Measurements from ENCODE around the gene TTC22. TPM values are rescaled to one million over a fixed set of nuclear protein-coding genes. Genes with fewer than 3 reads are reported as not detected.

TTC22 gene
- total and polyA plus RNA-seq, 2 experiments from 2014 or later = 8.1 to 9.0 TPM

DNA sequence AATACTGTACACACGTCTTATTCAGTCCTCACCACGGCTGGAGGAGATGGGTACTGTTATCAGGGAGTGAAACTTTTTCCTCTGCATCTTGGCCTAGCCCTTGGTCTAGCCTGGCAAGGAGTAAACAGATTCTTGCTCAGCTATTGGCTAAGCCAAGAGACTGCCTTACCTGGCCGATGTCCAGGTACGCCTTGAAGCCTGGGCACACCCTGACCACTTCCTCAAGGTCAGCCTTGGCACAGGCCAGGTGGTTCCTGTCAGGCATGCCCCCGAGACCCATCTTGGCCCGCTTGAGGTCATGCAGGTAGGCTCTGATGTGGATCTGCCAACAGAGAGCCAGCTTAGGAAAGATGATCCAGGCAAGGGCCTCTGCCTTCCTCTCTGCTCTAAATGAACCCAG, 19.0 kb downstream of the TTC22 start:
- Histone ChIP-seq H3K9me3 (ENCODE audit: low read depth) (no peaks in the 10 kb centered on the region), H3K27me3 (peaks cover 8% of the 10 kb centered on the region)
- TF ChIP-seq, protein P1, sequence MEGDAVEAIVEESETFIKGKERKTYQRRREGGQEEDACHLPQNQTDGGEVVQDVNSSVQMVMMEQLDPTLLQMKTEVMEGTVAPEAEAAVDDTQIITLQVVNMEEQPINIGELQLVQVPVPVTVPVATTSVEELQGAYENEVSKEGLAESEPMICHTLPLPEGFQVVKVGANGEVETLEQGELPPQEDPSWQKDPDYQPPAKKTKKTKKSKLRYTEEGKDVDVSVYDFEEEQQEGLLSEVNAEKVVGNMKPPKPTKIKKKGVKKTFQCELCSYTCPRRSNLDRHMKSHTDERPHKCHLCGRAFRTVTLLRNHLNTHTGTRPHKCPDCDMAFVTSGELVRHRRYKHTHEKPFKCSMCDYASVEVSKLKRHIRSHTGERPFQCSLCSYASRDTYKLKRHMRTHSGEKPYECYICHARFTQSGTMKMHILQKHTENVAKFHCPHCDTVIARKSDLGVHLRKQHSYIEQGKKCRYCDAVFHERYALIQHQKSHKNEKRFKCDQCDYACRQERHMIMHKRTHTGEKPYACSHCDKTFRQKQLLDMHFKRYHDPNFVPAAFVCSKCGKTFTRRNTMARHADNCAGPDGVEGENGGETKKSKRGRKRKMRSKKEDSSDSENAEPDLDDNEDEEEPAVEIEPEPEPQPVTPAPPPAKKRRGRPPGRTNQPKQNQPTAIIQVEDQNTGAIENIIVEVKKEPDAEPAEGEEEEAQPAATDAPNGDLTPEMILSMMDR (IDR thresholded peaks at IDR 0.05; ENCODE audit: poor library complexity) = no peak
- TF ChIP-seq EZH2phosphoT487 (IDR thresholded peaks at IDR 0.05; ENCODE audit: low read depth, severe bottlenecking, unreplicated experiment) (no peak), EZH2 (IDR thresholded peaks at IDR 0.05; ENCODE audit: borderline replicate concordance) (no peak)

DNA sequence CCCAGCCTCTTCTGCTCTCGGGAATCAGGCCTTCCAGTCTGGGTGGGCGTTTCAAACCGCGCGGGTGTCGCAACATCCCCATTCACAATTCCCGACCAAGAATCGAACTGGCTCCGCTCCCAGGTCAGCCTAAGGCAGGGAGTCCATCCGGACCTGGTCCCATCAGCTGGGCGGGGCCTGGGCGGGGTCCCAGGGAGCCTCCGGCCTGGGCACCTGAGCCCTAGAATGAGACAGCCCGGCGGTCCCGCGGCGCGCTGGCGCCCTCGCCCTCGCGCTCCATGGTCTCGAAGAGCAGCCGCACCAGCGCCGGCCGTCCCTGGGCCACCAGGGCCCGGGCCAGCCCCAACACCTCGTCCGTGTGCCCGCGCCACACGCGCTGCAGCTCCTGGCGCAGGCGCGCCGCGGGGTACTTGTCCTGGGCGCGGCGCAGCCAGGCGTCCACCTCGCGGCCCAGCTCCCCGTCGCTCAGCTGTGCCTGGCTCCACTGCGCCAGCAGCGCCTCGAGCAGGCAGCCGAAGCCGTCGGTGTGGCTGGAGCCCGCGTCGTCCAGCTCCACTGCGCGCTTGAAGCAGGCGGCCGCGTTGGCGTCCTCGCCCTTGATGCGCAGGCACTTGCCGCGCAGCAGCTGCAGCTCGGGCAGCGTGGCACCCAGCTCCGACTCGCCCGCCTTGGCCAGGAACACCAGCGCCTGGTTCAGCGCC, 19.9 kb downstream of the TTC22 start:
- peak overlapping the region; percentile 60 for H3K4me2 ChIP-seq
- WGBS (ENCODE audit: low lambda C conversion rate, missing lambda C conversion rate) = 57% methylated on average over 62 of the region's 74 CpGs
- no peaks in the 10 kb centered on the region for H3K79me2 ChIP-seq
- no peaks in the 10 kb centered on the region for H3K9me3 ChIP-seq (ENCODE audit: low read depth)
- no peak overlapping the region for H3K27ac ChIP-seq
- peaks cover 8% of the 10 kb centered on the region for H3K27me3 ChIP-seq
- H3K4me1 ChIP-seq (ENCODE audit: insufficient read depth) = peaks cover under 1% of the 10 kb centered on the region
- no peak overlapping the region for H3K4me3 ChIP-seq
- no peaks in the 10 kb centered on the region for H3K9me2 ChIP-seq (replicated peaks; ENCODE audit: insufficient read depth)
- no peaks in the 10 kb centered on the region for H4K20me1 ChIP-seq (ENCODE audit: insufficient read depth, poor library complexity, severe bottlenecking)
- DNase-seq (ENCODE audit: low spot score) = no peak
- H2AFZ ChIP-seq = no peak overlapping the region
- H3K36me3 ChIP-seq (replicated peaks; ENCODE audit: insufficient read depth, low read depth) = no peaks in the 10 kb centered on the region
- no peak for TF ChIP-seq EZH2 (IDR thresholded peaks at IDR 0.05; ENCODE audit: borderline replicate concordance)
- TF ChIP-seq EZH2phosphoT487 (IDR thresholded peaks at IDR 0.05; ENCODE audit: low read depth, severe bottlenecking, unreplicated experiment) = no peak
- TF ChIP-seq, protein P1 (IDR thresholded peaks at IDR 0.05; ENCODE audit: poor library complexity) = no peak

More for the DNA sequence above, 19.0 kb downstream of the TTC22 start:
- H3K4me1 ChIP-seq (ENCODE audit: insufficient read depth) = no peaks in the 10 kb centered on the region
- no peak overlapping the region for H2AFZ ChIP-seq
- no peak overlapping the region for H3K4me3 ChIP-seq
- H4K20me1 ChIP-seq (ENCODE audit: insufficient read depth, poor library complexity, severe bottlenecking) = no peaks in the 10 kb centered on the region
- no peak for DNase-seq (ENCODE audit: low spot score)
- no peaks in the 10 kb centered on the region for H3K9me2 ChIP-seq (replicated peaks; ENCODE audit: insufficient read depth)
- no peaks in the 10 kb centered on the region for H3K36me3 ChIP-seq (replicated peaks; ENCODE audit: insufficient read depth, low read depth)
- H3K4me2 ChIP-seq = no peak overlapping the region
- H3K79me2 ChIP-seq = no peaks in the 10 kb centered on the region
- H3K27ac ChIP-seq = no peak overlapping the region
- 88% methylated on average over 6 of the region's 6 CpGs for WGBS (ENCODE audit: low lambda C conversion rate, missing lambda C conversion rate)

GRCh38 chr1:54777431-54777830, 23.7 kb downstream of the TTC22 start:
- WGBS (ENCODE audit: low lambda C conversion rate, missing lambda C conversion rate) = 72% methylated on average over 4 of the region's 4 CpGs
- H3K4me2 ChIP-seq = no peak overlapping the region
- no peak overlapping the region for H3K27ac ChIP-seq
- no peak for DNase-seq (ENCODE audit: low spot score)
- H3K4me3 ChIP-seq = no peak overlapping the region
- H3K9me2 ChIP-seq (replicated peaks; ENCODE audit: insufficient read depth) = no peaks in the 10 kb centered on the region
- H3K27me3 ChIP-seq = peaks cover 7% of the 10 kb centered on the region
- H2AFZ ChIP-seq = no peak overlapping the region
- TF ChIP-seq EZH2 (IDR thresholded peaks at IDR 0.05; ENCODE audit: borderline replicate concordance) (no peak), EZH2phosphoT487 (IDR thresholded peaks at IDR 0.05; ENCODE audit: low read depth, severe bottlenecking, unreplicated experiment) (no peak)
- TF ChIP-seq, protein P1 (IDR thresholded peaks at IDR 0.05; ENCODE audit: poor library complexity) = no peak
- H3K9me3 ChIP-seq (ENCODE audit: low read depth) = no peaks in the 10 kb centered on the region
- peaks cover 4% of the 10 kb centered on the region for H3K4me1 ChIP-seq (ENCODE audit: insufficient read depth)
- no peaks in the 10 kb centered on the region for H4K20me1 ChIP-seq (ENCODE audit: insufficient read depth, poor library complexity, severe bottlenecking)
- no peaks in the 10 kb centered on the region for H3K79me2 ChIP-seq
- H3K36me3 ChIP-seq (replicated peaks; ENCODE audit: insufficient read depth, low read depth) = no peaks in the 10 kb centered on the region

All from hepatocyte (in vitro differentiated cells).